SKM-1 (cell line): ENCODE results near the gene KRT83.

ENCODE experiments used
- DNase-seq: peaks from one replicate; lab custom pipeline; 2025; ENCODE audit not compliant: unreplicated experiment; lab: John Stamatoyannopoulos, UW

The KRT83 gene

DNA sequence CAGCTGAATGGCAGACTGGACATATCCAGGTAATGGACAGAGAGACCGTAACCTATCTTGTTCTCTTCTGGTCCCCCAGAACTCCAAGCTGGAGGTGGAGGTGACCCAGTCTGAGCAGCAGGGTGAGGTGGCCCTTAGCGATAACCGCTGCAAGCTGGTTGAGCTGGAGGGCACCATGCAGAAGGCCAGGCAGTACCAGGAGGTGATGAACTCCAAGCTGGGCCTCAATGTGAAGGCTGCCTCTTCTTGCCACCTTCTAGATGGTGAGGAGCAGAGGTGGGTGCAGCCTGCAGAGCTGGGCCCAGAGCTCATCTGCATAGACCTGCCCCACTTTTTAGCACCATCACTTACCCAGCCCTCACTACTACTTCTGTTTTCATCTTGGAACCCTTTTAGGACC, 53.9 kb downstream of the KRT83 start:
- no peak for DNase-seq

DNA sequence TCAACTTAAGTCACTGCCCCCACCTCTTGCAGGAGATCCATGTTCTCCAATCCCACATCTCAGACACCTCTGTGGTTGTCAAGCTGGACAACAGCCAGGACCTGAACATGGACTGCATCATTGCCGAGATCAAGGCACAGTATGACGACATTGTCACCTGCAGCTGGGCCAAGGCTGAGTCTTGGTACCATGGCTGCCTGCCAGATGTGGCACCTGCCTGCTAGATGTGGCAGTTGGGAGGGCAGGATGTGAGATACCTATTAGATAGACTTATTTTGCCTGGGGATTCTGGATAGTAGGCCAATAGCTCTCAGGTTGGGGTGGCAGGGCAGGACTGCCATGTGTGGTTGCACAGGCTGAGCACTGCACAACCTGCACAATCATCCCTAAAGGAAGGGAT, 54.7 kb downstream of the KRT83 start:
- no peak for DNase-seq

DNA sequence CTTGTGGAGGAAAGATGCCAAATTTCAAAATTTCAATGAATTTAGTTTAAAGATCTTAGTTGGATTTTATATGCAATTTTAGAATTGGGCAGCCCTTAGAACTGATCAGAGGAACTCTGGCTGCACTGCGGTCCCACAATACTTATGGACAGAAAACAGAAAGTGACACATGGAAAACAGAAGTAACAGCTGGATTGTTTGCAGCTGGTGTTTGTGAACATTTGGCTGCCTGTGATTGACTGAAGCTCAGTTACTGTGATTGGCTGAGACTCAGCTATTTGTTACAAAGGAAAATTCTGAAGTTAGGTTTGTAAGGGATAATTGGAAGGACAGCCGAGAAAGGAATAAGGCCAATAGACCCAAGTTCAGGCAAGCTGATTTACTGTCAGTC, 56.8 kb downstream of the KRT83 start:
- DNase-seq: no peak
